ENCODE data around the gene NXPE2.
"Not testable (repeated sequence)": the region's sequence is repeated elsewhere in the genome, so short reads cannot be mapped to it uniquely, and the experiment has no call there.

Gene NXPE2

DNA sequence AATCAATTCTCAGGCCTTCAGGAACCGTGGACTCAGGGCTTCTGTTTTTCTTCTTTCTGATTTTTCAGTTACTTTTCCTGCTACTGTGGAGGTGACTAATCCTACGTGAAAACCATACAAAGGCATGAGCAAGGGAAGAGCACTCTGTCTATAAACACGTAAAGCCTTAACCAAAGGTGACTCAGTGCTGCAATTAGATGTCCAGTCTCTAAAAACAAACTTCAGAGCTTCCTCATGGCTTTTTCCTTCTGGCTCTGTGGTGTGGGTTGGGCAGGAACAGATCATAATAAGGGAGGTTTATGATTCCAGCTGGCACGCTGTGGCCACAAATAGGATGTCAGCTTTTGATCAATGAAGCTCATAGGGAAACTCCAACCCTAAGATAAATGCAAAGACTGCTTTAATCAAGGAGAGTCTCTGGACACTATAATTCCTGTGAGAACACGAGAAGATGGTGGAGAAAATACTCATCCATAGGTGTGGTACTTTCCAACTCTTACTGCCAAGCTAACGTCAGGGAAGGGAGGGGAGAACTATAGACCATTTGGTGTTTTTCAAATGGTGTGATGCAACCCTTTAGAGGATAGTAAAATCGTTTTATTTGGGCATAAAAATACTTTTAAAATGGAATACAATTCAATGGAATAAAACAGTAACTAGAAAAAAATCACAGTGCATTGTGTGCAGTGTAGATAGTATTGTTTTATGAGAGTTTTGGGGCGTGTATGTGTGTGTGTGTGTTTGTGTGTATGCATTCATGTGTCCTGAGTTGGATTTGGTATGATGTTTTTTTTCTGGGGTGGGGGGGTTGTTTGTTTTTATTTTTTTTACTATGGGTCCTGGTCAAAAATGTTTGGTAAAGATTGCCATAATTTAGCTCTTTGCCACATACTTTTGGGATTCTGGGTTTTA is at the start of gene NXPE2:
Gene NXPE2 (plus strand): TSS at position 403 of the 912 bp plus-strand sequence. CDS start 49 bp downstream, at position 452.
- FAIRE-seq, result no peak

DNA sequence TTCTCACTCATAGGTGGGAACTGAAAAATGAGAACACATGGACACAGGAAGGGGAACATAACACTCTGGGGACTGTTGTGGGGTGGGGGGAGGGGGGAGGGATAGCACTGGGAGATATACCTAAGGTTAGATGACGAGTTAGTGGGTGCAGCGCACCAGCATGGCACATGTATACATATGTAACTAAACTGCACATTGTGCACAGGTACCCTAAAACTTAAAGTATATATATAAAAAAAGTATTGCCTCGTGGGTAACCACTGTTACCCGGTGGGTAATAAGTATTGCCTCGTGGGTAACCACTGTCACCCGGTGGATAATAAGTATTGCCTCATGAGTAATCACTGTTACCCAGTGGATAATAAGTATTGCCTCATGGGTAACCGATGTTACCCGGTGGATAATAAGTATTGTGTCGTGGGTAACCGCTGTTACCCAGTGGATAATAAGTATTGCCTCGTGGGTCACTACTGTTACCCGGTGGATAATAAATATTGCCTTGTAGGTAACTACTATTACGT is 46.8 kb upstream of the NXPE2 start:
- not testable (repeated sequence) for FAIRE-seq

DNA sequence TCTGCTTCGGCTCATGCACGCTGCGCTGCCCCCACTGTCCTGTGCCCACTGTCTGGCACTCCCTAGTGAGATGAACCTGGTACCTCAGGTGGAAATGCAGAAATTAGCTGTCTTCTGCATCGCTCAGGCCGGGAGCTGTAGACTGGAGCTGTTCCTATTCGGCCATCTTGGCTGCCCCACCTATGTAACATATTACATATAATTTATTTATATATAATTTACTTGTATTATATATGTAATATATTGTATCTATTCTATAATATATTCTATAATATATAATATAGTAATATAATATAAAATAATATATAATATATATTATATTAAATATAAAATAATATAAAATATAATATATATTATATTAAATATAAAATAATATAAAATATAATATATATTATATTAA is 38.9 kb upstream of the NXPE2 start:
- not testable (repeated sequence) for FAIRE-seq

DNA sequence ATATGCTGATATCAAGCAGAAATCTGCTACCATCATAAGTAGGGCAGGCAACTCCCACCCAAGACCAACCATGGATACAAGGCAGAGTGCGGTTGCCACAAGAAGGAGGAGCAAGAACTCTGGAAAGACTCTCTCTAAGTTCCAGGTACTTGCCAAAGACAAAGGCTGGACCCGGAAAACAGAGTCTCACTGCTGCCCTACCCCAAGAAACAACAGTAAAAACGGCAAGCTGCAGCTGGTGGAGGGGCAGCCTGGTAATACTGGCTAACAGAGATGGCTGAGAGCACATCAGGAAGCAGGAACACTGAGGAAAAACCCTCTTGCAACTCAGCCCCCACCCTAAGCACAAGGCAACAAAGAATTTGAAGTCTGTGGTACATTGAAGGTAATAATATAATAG is 27.7 kb upstream of the NXPE2 start:
- FAIRE-seq, result no peak

DNA sequence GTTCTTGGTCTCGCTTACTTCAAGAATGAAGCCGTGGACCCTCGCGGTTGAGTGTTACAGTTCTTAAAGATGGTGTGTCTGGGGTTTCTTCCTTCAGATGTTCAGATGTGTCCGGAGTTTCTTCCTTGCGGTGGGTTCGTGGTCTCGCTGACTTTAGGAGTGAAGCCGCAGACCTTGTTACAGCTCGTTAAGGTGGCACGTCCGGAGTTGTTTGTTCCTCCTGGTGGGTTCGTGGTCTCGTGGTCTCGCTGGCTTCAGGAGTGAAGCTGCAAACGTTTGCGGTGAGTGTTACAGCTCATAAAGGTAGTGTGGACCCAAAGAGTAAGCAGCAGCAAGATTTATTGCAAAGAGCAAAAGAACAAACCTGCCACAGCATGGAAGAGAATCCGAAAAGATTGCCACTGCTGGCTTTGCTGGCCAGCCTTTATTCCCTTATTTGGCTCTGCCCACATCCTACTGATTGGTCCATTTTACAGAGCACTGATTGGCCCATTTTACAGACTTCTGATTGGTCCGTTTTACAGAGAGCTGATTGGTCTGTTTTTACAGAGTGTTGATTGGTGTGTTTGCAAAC is 27.1 kb upstream of the NXPE2 start:
- no peak for FAIRE-seq

DNA sequence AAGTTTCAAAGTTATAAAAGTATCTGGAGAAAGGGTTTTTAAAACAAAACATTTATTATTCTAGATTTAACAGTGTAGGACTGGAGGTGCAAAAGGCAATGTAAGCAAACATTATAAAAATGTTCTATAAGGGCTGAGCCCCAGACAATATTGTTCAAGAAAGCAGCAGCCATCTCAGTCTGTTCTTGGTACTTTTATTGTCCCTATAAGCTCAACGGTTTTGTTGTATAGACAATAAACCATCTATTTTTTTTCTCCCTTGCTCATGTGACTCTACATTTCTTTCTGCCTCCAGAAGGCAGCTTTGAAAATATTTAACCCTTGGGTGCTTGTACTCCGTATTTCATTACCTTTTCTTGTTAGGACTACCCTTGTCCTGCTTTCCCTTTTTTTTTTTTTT is 25.2 kb upstream of the NXPE2 start:
- no peak for FAIRE-seq

DNA sequence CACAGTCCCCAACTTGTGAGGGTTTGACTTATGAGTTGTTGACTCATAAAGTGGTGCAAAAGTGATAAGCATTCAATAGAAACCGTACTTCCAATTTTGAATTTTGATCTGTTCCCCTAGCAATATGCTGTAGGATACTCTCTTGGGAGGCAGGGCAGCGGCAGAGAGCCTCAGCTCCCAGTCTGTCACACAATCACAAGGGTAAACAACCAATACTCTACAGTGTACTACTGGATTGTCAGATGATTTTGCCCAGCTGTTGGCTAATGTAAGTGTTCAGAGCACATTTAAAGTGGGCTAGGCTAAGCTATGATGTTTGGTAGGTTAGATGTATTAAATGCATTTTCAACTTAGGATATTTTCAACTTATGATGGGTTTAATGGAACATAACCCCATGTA is 13.7 kb upstream of the NXPE2 start:
- no peak for FAIRE-seq

DNA sequence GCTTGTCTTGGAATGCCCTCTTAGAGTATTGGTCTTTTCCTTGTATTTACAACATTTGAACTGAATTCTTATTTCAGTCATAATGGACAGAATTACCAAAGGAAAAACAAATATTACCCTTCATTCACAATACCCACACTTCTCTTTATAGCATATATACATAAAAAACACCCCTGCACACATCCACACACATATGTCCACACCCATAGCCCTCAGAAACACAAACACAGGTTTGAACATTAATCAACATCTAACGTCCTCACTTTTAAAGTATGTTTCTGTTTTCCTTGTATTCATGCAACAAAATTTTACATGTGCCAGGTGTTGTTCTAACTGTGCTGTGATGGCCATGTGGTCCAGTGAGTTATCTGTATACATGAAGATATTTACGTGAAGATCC is 11.6 kb upstream of the NXPE2 start:
- no peak for FAIRE-seq

DNA sequence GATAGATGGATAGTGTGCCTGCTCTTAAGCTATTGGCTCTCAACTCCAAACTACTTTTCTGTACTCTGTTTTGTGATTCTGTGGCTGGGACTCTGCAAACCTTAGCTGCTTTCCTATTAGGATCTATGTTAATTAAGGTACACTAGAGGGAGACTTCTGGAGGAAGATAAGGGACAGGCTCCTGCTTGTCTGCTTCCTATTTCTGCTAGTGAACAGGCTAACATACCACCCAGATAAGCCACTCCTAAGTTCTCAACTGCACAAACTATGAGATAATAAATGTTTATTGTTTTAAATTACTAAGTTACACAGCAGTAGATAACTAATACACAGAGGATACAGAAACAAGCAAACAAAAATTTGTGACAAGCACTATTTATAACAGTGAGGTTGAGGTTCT is 10.2 kb upstream of the NXPE2 start:
- FAIRE-seq, result no peak

DNA sequence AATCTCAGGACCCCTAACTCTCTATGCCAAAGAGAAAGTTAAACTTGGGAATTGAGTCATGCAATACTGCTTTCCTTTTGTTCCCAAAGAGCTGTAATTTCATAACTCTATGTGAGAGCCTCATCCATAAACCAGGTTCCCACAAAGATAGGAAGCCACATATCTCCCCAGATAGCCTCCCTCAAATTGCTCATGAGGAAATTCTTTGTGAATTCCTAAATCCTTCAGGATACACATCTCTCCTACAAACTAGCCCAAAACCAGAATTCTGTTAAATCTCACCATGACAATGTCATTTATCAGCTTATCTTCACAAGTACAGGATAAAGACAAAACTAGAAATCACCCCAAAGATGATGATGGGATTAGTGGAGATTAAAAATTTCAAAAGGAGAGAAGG is 4.7 kb upstream of the NXPE2 start:
- FAIRE-seq, result no peak

DNA sequence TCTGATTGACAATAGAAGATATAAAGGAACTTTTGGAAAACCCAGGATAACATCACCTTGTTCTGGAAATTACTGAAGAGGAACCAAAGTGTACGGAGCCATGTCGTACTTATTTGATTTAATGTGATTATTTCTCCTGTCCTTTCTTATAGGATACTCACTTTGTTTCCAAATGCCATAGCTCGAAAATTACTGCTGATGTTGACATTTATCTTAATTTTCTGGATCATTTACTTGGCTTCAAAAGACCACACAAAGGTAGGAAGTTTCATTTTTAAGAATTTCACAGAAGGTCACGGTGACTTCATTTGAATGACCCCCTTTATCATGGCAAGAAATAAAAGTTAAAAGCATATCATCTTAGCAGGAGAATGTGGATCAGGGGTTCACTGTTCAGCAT is 1.2 kb downstream of the NXPE2 start:
- no peak for FAIRE-seq

DNA sequence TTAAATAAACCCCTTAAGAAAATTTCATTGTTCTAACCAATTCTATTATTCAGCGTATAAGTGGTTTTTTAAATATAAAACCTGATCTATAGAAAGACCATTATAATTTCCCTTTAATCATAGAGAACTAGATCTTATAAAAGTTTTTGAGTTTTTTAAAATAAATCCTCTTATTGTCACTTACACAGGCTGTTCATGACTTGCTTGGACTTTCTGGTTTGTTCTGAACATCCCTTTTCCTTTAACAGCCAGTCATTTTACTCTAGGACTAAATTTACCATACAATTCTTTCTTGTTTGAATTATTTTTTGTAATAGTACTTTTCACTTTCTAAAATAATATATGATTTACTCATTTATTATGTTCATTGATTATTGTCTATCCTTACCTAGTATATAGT is 4.7 kb downstream of the NXPE2 start:
- peak; percentile 21 for FAIRE-seq

DNA sequence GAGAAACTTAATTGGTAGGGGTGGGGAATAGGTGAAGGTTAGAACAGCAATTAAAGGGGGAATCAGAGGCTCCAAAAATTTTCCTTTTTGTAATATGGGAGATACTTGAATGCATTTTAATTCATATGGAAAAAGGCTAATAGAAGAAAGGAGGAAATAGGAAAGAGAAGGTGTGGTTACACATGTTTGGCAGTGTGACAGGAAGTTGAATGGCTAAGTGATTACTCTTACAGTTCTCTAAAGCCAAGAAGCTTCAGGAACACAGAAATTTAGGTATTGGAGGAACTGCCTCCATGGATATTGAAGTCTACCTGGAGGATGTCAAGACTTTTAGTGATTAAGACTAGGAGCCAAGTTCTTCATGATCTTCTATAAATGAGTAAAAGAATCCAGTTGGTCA is 6.3 kb downstream of the NXPE2 start:
- no peak for FAIRE-seq

DNA sequence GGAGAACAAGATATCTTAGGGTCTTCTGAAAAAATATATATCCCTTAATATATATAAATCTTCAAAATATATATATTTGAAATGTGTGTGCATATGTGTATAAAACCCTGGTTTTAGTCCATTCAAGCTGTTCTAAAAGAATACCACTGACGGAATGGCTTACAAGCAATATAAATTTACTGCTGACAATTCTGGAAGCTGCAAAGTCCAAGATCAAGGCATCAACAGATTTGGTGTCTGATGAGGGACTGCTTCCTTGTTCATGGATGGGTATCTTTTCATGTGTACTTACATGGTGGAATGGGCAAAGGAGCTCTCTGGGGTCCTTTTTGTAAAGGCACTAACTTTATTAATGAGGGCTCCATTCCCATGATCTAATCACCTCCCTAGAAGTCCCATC is 6.8 kb downstream of the NXPE2 start:
- no peak for FAIRE-seq

DNA sequence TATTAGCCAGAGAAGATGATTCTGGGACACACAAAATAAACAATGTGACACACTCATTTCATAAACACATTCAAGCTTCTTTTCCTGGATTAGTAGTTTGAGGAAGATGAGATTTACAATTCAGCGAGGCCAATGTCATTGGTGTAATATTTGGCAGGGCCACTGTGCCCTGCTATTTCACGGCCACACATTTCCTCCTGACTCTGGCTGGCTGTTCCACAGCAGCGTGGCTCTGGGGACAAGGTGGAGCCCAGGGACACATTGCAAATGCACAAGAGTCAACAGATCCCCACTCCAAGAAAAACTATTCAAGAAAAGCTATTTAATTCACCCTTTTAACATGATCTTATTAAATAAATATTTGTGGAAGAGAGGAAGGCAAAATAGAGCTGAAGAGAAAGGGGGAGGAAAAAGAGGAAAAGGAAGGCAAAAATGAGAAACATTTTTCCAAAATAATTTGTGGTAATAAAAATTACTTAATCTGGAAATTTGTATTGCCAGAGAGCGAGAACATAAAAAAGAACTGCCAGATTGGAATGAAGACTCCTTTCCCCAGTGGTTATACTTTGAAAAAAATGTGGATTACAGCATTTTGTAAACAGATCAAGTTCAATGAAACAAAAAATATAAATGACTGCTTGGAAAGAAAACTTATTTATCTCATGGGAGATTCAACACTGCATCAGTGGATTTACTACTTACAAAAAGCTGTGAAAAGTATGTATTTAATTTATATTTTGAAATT is 27.1 kb downstream of the NXPE2 start:
- FAIRE-seq, result no peak

DNA sequence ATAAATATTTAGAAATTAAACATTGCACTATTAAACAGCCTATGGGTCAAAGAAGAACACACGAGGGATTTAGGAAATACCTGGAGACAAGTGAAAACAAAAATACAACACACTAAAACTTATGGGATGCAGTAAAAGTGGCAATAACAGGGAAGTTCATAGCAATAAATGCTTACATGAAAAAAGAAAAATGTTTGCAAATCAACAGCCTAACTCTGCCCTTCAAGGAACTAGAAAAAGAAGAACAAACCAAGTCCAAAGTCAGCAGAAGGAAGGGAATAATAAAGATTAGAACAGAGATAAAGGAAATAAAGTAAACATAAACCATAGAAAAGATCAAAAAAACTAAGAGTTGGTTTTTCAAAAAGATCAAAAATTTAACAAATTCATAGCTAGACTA is 31.6 kb downstream of the NXPE2 start:
- FAIRE-seq, result no peak

DNA sequence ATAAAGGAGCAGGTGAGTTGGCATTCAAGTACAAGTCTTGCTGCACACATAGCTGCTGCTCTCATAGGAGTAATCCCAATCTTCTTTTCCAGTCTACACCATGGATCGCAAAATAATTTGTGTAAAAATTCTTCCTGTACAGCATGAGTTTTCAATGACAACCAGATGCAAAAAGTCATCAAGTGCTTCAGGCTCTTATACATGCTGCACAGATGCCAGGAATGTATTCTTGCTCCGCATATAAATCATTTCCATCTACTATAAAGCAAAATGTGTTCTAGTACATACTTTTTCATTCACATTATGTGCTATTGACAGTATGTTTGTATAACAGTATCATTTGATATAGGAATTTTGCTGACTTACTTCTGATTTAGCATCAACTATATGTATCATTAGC is 35.4 kb downstream of the NXPE2 start:
- no peak for FAIRE-seq

DNA sequence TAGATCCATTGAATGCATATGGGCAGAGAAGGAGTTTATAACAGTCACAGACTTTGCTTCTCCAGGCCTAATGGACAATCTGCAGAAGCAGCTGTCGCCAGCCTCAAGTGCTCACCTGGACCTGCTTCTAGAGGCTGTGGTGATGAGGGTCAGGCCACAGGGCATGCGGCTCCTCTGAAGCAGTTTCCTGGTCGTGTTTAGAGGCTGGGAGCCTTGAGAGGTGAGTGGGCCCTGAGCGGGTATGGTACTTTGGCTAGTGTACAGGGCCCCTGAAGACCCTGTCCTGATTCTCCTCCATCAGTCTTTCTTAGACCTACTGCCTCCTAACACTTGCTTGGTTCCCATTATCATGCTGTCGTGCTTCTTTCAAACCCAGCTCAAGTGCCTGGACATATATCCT is 41.2 kb downstream of the NXPE2 start:
- no peak for FAIRE-seq

DNA sequence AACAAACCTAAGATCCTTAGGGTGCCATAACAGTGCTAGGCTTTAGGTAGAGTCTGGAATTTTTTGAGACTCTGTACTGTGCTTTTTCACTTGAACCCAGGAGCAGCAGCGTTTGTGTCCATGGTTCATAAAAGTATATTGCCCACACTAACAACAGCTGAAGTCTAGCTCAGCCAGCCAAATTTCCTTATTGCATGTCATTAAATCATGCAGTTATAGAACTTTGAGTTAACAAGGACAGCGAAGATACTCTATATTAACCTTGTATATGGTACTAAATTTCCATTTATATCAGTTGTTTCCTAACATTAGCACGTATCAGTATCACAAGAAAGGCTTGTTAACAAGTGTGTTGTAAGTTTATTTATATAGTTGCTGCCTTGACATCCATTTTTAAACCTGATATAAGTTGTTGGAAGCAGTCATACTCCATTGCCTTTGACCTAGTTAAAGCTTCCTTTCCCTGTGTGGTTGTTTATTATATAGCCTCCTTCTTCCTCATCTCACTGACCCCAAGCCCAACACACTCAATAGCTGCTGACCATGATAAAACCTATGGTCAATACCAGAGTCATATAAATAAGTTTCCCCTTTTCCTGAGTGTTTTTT is 46.7 kb downstream of the NXPE2 start:
- no peak for FAIRE-seq

DNA sequence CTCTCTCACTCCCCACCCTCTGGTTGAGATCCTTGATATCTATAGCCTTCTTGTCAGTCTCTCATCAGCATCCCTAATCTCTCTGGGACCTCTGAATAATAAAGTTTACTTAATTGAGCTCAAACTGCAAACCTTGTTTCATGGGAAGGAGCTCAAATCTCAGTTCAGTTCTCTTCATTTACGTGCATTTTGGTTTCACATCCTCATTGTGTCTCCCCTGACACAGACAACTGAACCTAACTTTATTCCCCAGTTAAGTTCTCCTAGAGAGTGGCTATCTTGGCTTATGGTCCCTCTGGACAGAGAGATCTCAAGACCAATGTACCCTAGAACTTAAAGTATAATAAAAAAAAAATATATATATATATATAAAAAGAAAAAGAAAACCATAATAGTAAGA is 47.3 kb downstream of the NXPE2 start:
- no peak for FAIRE-seq

DNA sequence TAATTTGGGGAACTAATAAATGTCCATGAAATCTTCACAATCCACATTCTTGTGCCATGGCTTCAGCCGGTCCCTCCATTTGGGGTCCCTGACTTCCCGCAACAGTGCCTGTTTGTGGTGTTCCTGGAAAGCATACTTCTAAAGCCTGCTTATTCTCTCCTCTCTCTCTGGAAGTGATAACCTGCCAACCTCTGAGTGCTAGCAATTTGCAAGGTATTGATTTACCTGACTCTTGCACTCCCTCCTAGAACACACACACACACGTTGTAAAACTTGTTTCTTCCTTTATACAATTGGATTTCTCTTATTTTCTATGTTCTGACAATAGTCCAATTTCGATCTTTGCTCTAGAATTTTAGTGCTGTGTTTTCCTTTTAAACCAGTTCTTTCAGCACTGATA is 58.5 kb downstream of the NXPE2 start:
- no peak for FAIRE-seq

DNA sequence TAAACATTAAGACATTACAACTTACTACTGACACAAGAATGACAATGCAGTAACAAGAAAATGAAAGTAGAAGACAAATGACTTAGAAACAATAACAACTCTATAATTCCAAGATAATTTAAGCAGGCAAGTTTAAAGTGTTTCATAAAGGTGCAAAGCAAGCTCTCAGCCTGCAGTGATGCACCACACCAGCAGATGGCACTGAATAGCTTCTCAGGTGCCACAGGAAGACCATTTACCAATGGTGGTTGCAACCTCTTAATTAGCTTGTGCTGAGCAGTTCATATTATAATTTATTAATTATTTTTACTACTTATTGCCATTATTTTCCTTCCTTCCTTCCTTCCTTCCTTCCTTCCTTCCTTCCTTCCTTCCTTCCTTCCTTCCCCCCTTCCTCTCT is 60.6 kb downstream of the NXPE2 start:
- no peak for FAIRE-seq

DNA sequence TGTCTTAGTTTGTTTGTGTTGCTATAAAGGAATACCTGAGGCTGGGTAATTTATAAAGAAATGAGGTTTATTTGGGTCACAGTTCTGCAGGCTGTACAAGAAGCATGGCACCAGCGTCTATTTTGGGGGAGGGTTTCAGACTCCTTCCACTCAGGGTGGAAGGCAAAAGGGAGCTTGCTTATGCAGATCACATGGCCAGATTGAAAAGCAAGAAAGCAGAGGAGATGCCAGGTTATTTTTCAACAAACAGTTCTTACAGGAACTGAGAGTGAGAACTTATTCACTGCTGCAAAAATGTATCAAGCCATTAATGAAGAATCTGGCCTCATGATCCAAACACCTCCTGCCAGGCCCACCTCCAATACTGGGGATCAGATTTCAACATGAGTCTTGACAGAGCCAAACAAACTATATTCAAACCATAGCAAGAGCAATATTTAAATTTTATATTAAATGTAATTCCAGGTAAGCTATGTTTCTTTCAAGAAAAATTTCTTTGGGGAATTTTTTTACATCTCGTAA is 66.9 kb downstream of the NXPE2 start:
- no peak for FAIRE-seq
